BLaER1 (cell line): ENCODE data around the gene GAGE12G.

Source experiments
- H3K27ac ChIP-seq: shearing (Covaris generic); formaldehyde crosslinking; 2 replicates; pipeline ENCODE4 v1.8.1; 2022
- H3K27me3 ChIP-seq: shearing (Covaris generic); formaldehyde crosslinking; 2 replicates; pipeline ENCODE4 v1.8.1; 2022
- H3K36me3 ChIP-seq: shearing (Covaris generic); formaldehyde crosslinking; 2 replicates; pipeline ENCODE4 v1.8.1; 2022
- H3K4me1 ChIP-seq: shearing (Covaris generic); formaldehyde crosslinking; 2 replicates; pipeline ENCODE4 v1.8.1; 2022
- H3K4me2 ChIP-seq: shearing (Covaris generic); formaldehyde crosslinking; 2 replicates; pipeline ENCODE4 v1.8.1; 2022
- H3K4me3 ChIP-seq: shearing (Covaris generic); formaldehyde crosslinking; 2 replicates; pipeline ENCODE4 v1.8.1; 2022
- H3K9ac ChIP-seq: shearing (Covaris generic); formaldehyde crosslinking; 2 replicates; pipeline ENCODE4 v1.8.1; 2022
- H3K9me3 ChIP-seq: shearing (Covaris generic); formaldehyde crosslinking; 2 replicates; pipeline ENCODE4 v1.8.1; 2022
- H4K20me1 ChIP-seq: shearing (Covaris generic); formaldehyde crosslinking; 2 replicates; pipeline ENCODE4 v1.8.1; 2022
- Cebpa-rat ChIP-seq: shearing (Covaris generic); IDR thresholded peaks from 2 replicates; pipeline ENCODE4 v1.8.1; 2022

Gene GAGE12G

GRCh38 chrX:49610718-49611310 is 40.6 kb downstream of the GAGE12G start:
- Histone ChIP-seq H3K27me3 (peaks cover 75% of the 10 kb centered on the region), H4K20me1 (no peaks in the 10 kb centered on the region), H3K4me2 (no peak overlapping the region), H3K36me3 (no peaks in the 10 kb centered on the region), H3K4me3 (no peak overlapping the region), H3K27ac (no peak overlapping the region), H3K4me1 (no peaks in the 10 kb centered on the region), H3K9me3 (no peaks in the 10 kb centered on the region), H3K9ac (no peak overlapping the region)
- no peak for TF ChIP-seq Cebpa-rat

DNA sequence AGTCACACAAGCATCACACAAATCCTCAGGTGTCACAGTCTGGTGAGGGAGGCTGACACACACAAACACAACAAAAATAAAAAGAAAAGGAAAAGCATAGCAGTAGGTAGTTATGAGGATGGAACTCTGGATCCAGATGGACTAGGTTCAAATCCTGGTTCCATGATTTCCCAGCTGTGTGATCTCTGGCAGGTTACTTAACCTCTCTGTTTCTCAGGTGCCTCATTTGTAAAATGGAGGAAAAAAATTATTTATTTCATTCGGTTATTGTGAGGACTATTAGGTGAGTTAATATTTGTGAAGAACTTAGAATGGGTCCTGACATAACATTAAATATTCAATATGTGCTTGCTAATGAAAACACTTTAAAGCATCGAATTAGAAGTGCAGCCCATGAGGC is 48.4 kb downstream of the GAGE12G start:
- no peaks in the 10 kb centered on the region for H4K20me1 ChIP-seq
- no peak overlapping the region for H3K4me2 ChIP-seq
- H3K9ac ChIP-seq, result no peak overlapping the region
- H3K27ac ChIP-seq, result no peak overlapping the region
- no peaks in the 10 kb centered on the region for H3K4me1 ChIP-seq
- TF ChIP-seq Cebpa-rat, result no peak
- no peaks in the 10 kb centered on the region for H3K36me3 ChIP-seq
- H3K9me3 ChIP-seq, result no peaks in the 10 kb centered on the region
- peaks cover 51% of the 10 kb centered on the region for H3K27me3 ChIP-seq
- H3K4me3 ChIP-seq, result no peak overlapping the region
